Right cardiac atrium (tissue), 5 donors: ENCODE results near the gene CPLANE1. TPM values are rescaled to one million over a fixed set of nuclear protein-coding genes. Genes with fewer than 3 reads are reported as not detected.

ENCODE experiments used
- ATAC-seq, 2 donors: fragments of 200-7000 bp; cut with Tn5 transposase; one replicate each; pipeline versions ENCODE4 v1.8.0 to v1.9.1; 2020; ENCODE audit warnings: moderate library complexity in 2 of 2, mild to moderate bottlenecking in 1 of 2
- DNase-seq, 3 donors: peaks; one replicate each; pipeline ENCODE4 v3.0.0-alpha.2; 2020
- H3K27ac ChIP-seq: one replicate; pipeline ENCODE4 v1.5.1; 2013; ENCODE audit warnings: mild to moderate bottlenecking, low read length, control low read depth, moderate library complexity
- H3K27me3 ChIP-seq: one replicate; pipeline ENCODE4 v1.6.1; 2013; ENCODE audit not compliant: control insufficient read depth, insufficient read depth
- H3K4me1 ChIP-seq: one replicate; pipeline ENCODE4 v1.6.1; 2013; ENCODE audit warnings: low read length; ENCODE audit not compliant: control insufficient read depth, insufficient read depth
- H3K4me3 ChIP-seq: one replicate; pipeline ENCODE4 v1.5.1; 2013; ENCODE audit warnings: low read length, control low read depth
- H3K9me3 ChIP-seq: one replicate; pipeline ENCODE4 v1.6.1; 2013; ENCODE audit warnings: low read length; ENCODE audit not compliant: control insufficient read depth
- WGBS: extraction: QIAGEN DNeasy Blood & Tissue Kit; methylation state at CpG from one replicate; pipeline ENCODE4 v1.1.7; 2013; 5-methylcytosine and 5-hydroxymethylcytosine counted together
- intact Hi-C, 4 donors: fragments of 100-400 bp; cut with DNase I; formaldehyde crosslinking; loops; one replicate each; pipeline versions ENCODE4 v1.11.0 to v1.14.0; 2022 to 2023
- polyA plus RNA-seq: library from polyadenylated mRNA; stranded (reverse); fragments of 200-250 nt; gene quantifications from one replicate; pipeline ENCODE4 v1.2.3, GENCODE V29; 2013
- total RNA-seq, 4 donors: library from RNA; stranded (reverse); fragmentation: NEBNext Ultra II Directional; extraction: Animal tissue kit (Norgen Biotek cat#: 25700); gene quantifications; one replicate each; pipeline ENCODE4 v1.2.1, GENCODE V29; 2021
- donor health status: healthy with polysubstance abuse.
- donor health status: DM: no; HTN: yes; CAD: no.
- donor health status: DM: no; HTN: no; CAD: no.
- donor health status: DM: no; HTN: yes; CAD: no; lungs with severe emphysema.
- donor health status: DM: yes; HTN: yes; CAD: no.

The CPLANE1 gene
- total and polyA plus RNA-seq, 5 donors, result 2.3 to 12.4 (median 9.9) TPM

DNA sequence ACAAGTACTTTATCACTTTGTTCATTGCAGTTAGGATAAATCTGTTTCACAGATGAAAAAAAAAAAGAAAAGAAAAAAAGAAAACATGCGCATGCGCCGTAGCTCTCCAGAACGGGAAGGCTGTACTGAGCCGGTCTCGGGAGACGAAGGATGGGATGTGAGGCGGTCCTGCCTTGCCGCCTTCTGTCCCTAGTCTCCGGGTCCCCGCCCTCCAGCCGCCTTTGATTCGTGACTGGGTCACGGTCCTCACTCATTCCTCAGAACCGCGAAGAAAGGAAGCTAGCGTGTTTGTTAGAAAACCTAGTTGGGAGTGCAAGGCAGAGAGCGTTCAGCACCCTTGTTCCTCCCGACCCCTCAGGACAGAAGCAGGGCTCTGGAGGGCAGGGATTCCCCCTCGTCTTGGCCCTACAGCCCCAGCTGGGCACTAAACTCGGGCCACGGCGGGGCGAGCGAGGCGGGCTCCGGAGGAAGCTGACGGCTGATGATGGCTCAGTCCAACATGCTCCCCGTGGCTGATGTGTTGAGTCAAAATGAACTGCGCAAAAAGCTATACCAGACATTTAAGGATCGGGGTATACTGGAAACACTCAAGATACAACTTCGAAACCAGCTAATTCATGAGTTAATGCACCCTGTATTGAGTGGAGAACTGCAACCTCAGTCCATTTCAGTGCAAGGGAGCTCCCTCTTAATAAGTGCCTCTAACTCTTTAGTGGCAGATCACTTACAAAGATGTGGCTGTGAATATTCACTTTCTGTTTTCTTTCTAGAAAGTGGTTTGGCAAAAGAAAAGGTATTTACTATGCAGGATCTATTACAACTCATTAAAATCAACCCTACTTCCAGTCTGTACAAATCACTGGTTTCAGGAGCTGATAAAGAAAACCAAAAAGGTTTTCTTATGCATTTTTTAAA is 40.0 kb downstream of the CPLANE1 start:
- intact Hi-C loops, result no loop called here
- H3K9me3 ChIP-seq, result no peaks in the 10 kb centered on the region
- H3K4me1 ChIP-seq, result no peaks in the 10 kb centered on the region
- 79% methylated on average over 32 of the region's 32 CpGs for WGBS
- ATAC-seq, result peak; percentile 70 to 76
- no peaks in the 10 kb centered on the region for H3K27me3 ChIP-seq
- no peak overlapping the region for H3K4me3 ChIP-seq
- DNase-seq, result peak; percentile 31 to 67 (median 61)
- no peak overlapping the region for H3K27ac ChIP-seq

DNA sequence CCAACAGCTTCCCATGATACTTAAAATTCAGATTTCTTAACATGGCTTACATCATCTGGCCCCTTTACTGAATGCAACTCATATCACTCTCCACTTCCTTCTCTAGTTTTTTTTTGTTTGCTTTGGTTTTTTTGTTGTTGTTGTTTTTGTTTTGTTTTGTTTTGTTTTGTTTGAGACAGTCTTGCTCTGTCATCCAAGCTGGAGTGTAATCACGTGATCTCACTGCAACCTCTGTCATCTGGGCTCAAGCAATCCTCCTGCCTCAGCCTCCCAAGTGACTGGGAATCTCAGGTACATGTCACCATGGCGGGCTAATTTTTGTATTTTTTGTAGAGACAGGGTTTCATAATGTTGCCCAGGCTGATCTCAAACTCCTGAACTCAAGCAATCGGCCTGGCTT is 41.4 kb downstream of the CPLANE1 start:
- DNase-seq (no peak), ATAC-seq (no peak)
- Histone ChIP-seq H3K9me3 (no peaks in the 10 kb centered on the region), H3K4me1 (no peaks in the 10 kb centered on the region), H3K27ac (no peak overlapping the region), H3K4me3 (no peak overlapping the region), H3K27me3 (no peaks in the 10 kb centered on the region)
- intact Hi-C loops, result no loop called here
- 95% methylated on average over 3 of the region's 3 CpGs for WGBS

GRCh38 chr5:37206736-37207135 is 42.4 kb downstream of the CPLANE1 start:
- H3K27ac ChIP-seq, result no peak overlapping the region
- H3K9me3 ChIP-seq, result no peaks in the 10 kb centered on the region

GRCh38 chr5:37198842-37199241 is 50.3 kb downstream of the CPLANE1 start:
- Histone ChIP-seq H3K4me3 (no peak overlapping the region), H3K27ac (no peak overlapping the region), H3K4me1 (no peaks in the 10 kb centered on the region), H3K27me3 (no peaks in the 10 kb centered on the region), H3K9me3 (no peaks in the 10 kb centered on the region)
- intact Hi-C loops, result no loop called here
- no peak for DNase-seq
- WGBS, result 77% methylated on average over 2 of the region's 2 CpGs
- ATAC-seq, result peak; percentile 42 to 62

More at GRCh38 chr5:37206736-37207135, 42.4 kb downstream of the CPLANE1 start:
- intact Hi-C loops, result no loop called here
- no peaks in the 10 kb centered on the region for H3K27me3 ChIP-seq
- no peak overlapping the region for H3K4me3 ChIP-seq
- H3K4me1 ChIP-seq, result no peaks in the 10 kb centered on the region
- 89% methylated on average over 2 of the region's 2 CpGs for WGBS
- no peak for DNase-seq
- no peak for ATAC-seq

- Histone ChIP-seq H3K4me3 (no peak overlapping the region), H3K9me3 (no peaks in the 10 kb centered on the region), H3K27me3 (no peaks in the 10 kb centered on the region), H3K4me1 (no peaks in the 10 kb centered on the region), H3K27ac (peak overlapping the region; percentile 17)
- WGBS, result 66% methylated on average over 3 of the region's 3 CpGs
- ATAC-seq (no peak), DNase-seq (no peak)
- intact Hi-C loops, result no loop called here
Observed at GRCh38 chr5:37198061-37198460, 51.1 kb downstream of the CPLANE1 start.

GRCh38 chr5:37197340-37198050 is 51.7 kb downstream of the CPLANE1 start:
- ATAC-seq (peak in 1 of 2 donors; percentile 57), DNase-seq (no peak)
- Histone ChIP-seq H3K27ac (no peak overlapping the region), H3K4me1 (no peaks in the 10 kb centered on the region), H3K9me3 (no peaks in the 10 kb centered on the region), H3K27me3 (no peaks in the 10 kb centered on the region), H3K4me3 (no peak overlapping the region)
- WGBS, result 72% methylated on average over 3 of the region's 3 CpGs
- intact Hi-C loops, result no loop called here

GRCh38 chr5:37190592-37190991 is 58.6 kb downstream of the CPLANE1 start:
- Histone ChIP-seq H3K4me1 (no peaks in the 10 kb centered on the region), H3K9me3 (no peaks in the 10 kb centered on the region), H3K4me3 (no peak overlapping the region), H3K27ac (no peak overlapping the region), H3K27me3 (no peaks in the 10 kb centered on the region)
- 98% methylated on average over 2 of the region's 2 CpGs for WGBS
- ATAC-seq (no peak), DNase-seq (no peak)
- intact Hi-C loops, result no loop called here

DNA sequence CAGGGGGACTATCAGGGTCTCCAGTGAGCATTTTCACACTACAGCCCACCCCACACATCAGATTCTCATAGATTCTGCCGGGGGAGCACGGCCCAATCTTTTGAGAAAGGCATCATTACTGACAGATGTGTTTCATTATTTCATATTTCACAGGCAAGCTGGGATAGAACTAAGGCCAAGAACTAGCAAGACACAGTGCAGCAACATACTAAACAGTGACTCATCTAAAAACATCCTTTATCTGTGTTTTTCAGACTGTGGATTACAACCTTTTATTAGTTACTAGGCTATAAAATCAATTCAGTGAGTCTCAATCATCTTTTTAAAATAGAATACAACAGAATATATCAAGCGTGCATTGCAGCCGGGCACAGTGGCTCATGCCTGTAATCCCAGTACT is 59.8 kb downstream of the CPLANE1 start:
- WGBS, result 97% methylated on average over 4 of the region's 4 CpGs
- Histone ChIP-seq H3K4me1 (no peaks in the 10 kb centered on the region), H3K27ac (no peak overlapping the region), H3K27me3 (no peaks in the 10 kb centered on the region), H3K4me3 (no peak overlapping the region), H3K9me3 (no peaks in the 10 kb centered on the region)
- intact Hi-C loops, result no loop called here
- ATAC-seq (no peak), DNase-seq (no peak)

DNA sequence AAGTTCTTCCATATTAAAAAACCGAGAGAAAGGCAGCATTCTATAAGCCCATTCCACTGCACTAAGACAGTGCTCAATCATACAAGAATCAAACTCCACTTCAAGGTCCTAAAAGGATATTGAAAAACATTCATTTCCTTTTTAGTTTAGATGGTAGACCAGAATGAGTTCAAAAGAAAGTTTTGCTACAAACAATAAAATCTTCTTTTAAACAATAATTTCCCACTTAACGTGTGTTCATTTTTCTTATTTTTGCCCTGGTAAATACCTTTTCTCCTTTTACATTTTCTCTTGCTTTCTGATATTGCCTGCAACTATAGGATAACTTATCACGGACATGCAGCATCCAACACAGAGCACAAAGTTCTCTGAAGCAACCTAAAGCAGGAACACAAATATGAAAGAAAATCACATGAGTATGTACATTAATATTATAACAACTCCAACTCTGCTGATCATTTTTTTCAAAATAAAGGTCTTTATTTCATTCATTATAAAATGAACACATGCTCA is 61.7 kb downstream of the CPLANE1 start:
- intact Hi-C loops, result no loop called here
- DNase-seq (no peak), ATAC-seq (no peak)
- 94% methylated on average over 3 of the region's 3 CpGs for WGBS
- H3K4me1 ChIP-seq, result no peaks in the 10 kb centered on the region
- H3K27ac ChIP-seq, result no peak overlapping the region
- no peak overlapping the region for H3K4me3 ChIP-seq
- no peaks in the 10 kb centered on the region for H3K9me3 ChIP-seq
- H3K27me3 ChIP-seq, result no peaks in the 10 kb centered on the region

DNA sequence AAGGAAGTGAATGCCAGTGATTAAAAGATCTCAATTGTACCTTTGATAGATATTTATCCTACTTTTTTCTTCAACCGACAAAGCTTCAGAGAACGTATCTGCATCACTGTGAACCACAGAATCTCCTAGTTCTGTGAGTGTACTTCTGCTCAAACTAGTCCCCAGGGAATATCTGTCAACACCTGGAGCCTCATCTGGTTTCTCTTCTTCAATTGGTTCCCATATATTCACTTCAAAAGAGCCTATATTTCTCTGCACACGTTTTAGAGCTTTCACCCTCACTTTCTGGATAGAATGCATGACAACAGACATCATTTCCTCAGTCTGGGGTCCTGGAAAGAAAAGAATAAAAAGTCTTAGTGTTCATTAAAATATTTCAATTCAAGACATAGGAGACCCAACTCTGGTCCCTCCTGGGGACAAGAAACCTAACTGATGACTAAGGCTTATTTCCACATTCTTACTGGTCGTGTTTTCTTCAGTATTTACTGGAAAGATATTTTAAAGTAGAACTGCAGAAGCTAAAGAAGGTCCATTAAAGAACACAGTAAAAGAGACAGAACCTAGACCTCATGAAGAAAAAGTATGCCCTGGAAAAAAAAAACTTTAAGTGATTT is 64.3 kb downstream of the CPLANE1 start:
- 79% methylated on average over 4 of the region's 4 CpGs for WGBS
- no peaks in the 10 kb centered on the region for H3K27me3 ChIP-seq
- H3K4me1 ChIP-seq, result no peaks in the 10 kb centered on the region
- DNase-seq (no peak), ATAC-seq (no peak)
- H3K27ac ChIP-seq, result no peak overlapping the region
- H3K4me3 ChIP-seq, result no peak overlapping the region
- intact Hi-C loops, result no loop called here
- H3K9me3 ChIP-seq, result no peaks in the 10 kb centered on the region

DNA sequence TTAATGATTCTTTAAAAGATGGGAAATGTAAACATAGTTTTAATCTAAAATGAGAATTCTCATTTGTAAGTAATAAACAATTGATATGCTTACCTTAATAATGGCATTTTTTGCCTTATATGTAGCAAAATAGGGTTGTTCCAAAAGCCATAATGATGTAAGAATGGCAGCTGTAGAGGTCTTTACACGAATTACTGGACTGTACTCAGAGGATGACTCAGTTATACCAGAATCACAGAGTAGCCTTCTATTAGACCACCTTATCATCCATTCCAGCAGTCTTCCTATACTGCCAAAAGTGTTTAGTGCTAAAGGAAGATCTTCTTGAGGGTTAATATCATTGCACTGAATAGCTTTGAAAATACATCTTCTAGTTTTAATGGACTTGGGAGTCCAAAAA is 66.5 kb downstream of the CPLANE1 start:
- Histone ChIP-seq H3K27ac (no peak overlapping the region), H3K4me1 (no peaks in the 10 kb centered on the region), H3K4me3 (no peak overlapping the region), H3K9me3 (no peaks in the 10 kb centered on the region), H3K27me3 (no peaks in the 10 kb centered on the region)
- ATAC-seq, result no peak
- WGBS, result 66% methylated on average over 1 of the region's 1 CpG
- DNase-seq, result no peak
- intact Hi-C loops, result no loop called here
